T-helper 2 cell treated with Interferon-gamma antibody and Interleukin-4, amounts not matched to agents 100 ng/mL and 5 ng/mL, for 36 hours (primary cell): ENCODE results near the gene SP2. TPM values are rescaled to one million over a fixed set of nuclear protein-coding genes. Genes with fewer than 3 reads are reported as not detected.

Experiments used
- intact Hi-C: fragments of 100-400 bp; cut with micrococcal nuclease; formaldehyde crosslinking; loops from one replicate; pipeline ENCODE4 v1.15.1; 2023
- total RNA-seq: library from RNA; stranded (reverse); gene quantifications from 2 replicates; pipeline ENCODE4 v1.2.3, GENCODE V29; 2022

SP2 gene
- 30.8 and 32.8 TPM in 2 replicates for total RNA-seq

GRCh38 chr17:47895856-47896671 lies at the start of gene SP2:
TSS of gene SP2 (plus strand) at chr17:47896236. CDS start at chr17:47896287, 51 bp downstream.
- intact Hi-C loops = loop anchor here (1.0 to 5.0 kb wide), 8 partner anchors 45 to 1011 kb away; partner anchors contain the start of genes KPNB1, LRRC46, MRPL10 and PNPO

GRCh38 chr17:47846716-47847340 lies 49.2 kb upstream of the SP2 start:
- intact Hi-C loops = no loop called here

GRCh38 chr17:47847341-47848197 lies 48.5 kb upstream of the SP2 start:
- intact Hi-C loops = no loop called here

GRCh38 chr17:47848198-47848513 lies 47.9 kb upstream of the SP2 start:
- intact Hi-C loops = no loop called here

GRCh38 chr17:47850373-47850691 lies 45.7 kb upstream of the SP2 start:
- intact Hi-C loops = no loop called here

- intact Hi-C loops = no loop called here
Measured at GRCh38 chr17:47850692-47851573, 45.1 kb upstream of the SP2 start, which contains the start of gene SP6. TSS of gene SP6 (minus strand) at chr17:47851163. CDS start at chr17:47848429, 2,734 bp downstream.

- intact Hi-C loops = no loop called here
Measured at GRCh38 chr17:47851764-47852112, 44.3 kb upstream of the SP2 start.

GRCh38 chr17:47852113-47852949 lies 43.7 kb upstream of the SP2 start:
- intact Hi-C loops = no loop called here

- intact Hi-C loops = no loop called here
Measured at GRCh38 chr17:47853616-47854015, 42.4 kb upstream of the SP2 start.

- intact Hi-C loops = no loop called here
Measured at GRCh38 chr17:47855737-47856136, 40.3 kb upstream of the SP2 start.

GRCh38 chr17:47856830-47857229 lies 39.2 kb upstream of the SP2 start:
- intact Hi-C loops = no loop called here

- intact Hi-C loops = no loop called here
Measured at GRCh38 chr17:47857551-47858455, 38.2 kb upstream of the SP2 start.

- intact Hi-C loops = no loop called here
Measured at GRCh38 chr17:47860386-47860785, 35.6 kb upstream of the SP2 start.

- intact Hi-C loops = no loop called here
Measured at GRCh38 chr17:47862621-47863440, 33.2 kb upstream of the SP2 start.

- intact Hi-C loops = no loop called here
Measured at GRCh38 chr17:47864791-47865216, 31.2 kb upstream of the SP2 start.

GRCh38 chr17:47866941-47867340 lies 29.1 kb upstream of the SP2 start:
- intact Hi-C loops = no loop called here

GRCh38 chr17:47867813-47868533 lies 28.1 kb upstream of the SP2 start:
- intact Hi-C loops = no loop called here

GRCh38 chr17:47869114-47869513 lies 26.9 kb upstream of the SP2 start:
- intact Hi-C loops = no loop called here
